CD4-positive, alpha-beta T cell treated with Interleukin-15 for 4 hours (primary cell): ENCODE results near the gene TTC3.

Experiments
- DNase-seq: peaks from one replicate; pipeline ENCODE4 v3.0.0-alpha.2; 2020; ENCODE audit warnings: low spot score

The TTC3 gene

DNA sequence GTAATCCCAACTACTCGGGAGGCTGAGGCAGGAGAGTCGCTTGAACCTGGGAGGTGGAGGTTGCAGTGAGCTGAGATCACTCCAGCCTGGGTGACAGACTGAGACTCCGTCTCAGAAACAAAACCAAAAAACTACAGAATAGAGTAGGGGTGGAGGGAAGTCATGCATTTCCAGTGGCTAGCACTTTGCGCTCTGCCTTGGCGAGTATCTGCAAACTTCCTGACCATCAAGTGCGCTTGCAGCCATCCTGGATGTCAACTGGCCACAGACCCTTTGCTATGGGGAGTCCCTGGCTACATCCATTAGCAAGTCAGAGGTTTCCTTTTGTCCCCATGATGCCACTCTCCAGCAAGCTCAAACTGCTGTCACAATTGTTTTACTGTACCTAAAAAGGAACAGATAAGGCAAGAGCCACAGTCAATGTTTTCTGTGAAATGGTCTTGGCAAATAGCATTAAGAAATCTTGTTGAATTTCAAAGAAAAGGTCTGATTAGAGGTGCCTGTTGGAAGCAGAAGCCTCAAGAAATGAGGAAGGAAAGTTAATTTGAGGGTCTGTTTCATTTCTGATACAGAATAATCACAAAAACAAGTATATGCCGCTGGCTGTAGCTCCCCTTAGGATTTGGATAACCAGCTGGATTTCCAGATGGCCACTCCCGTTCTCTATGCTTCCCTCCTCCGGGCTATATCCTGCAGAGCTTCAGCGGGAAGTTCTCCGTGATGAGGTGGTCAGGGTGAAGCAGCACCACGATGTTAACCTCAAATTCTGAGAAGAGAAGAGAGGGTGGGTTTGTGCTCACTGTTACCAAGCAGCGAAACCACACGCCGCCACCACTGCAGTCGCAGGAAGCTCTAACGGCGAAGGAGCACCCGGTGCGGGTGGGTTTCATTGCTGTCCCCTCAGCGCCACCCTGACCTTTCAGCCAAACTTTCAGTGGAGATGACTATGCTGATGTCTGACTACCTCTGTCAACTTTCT lies 152.1 kb downstream of the TTC3 start:
- peak; percentile 71 for DNase-seq

DNA sequence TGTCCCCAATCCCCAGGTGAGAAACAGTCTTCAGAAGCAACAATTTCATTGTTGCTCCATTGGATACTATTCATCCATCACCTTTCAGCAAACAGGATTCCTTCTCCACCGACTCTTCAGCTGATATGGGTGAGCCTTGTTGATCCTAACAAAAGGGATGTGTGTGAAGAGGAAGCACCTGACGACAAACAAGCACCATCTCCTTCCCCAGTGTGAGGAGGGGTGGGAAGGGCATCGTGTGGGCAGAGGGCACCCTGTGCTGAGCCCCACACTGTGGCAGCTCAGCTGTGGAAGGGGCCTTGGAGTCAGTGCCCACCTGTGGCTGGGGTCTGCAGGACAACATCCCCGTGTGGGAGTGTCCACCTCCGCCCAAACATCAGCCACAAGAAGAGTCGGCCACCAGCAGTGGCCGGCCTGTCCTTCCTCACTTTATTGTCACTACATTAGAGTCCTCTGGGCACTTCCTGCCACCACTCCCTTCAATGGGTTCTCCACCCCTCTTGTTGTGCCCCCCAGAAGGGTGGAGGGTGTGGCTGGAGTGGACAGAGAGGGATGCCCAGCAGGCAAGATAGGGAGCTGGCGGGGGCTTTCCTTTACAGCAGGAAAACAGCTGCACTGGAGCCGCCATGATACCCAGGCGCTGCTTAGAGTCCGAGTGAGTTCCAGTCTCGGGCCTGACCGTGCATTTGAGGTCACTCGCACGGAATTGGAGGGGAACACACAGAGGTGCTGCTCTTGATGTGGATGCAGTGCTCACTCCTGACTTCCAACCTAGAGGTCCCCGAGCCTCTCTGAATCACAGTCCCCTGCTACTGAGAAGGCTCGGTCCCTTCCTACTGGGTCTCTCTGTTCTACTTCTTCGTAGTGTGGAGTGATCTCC lies 153.2 kb downstream of the TTC3 start:
- DNase-seq, result no peak

DNA sequence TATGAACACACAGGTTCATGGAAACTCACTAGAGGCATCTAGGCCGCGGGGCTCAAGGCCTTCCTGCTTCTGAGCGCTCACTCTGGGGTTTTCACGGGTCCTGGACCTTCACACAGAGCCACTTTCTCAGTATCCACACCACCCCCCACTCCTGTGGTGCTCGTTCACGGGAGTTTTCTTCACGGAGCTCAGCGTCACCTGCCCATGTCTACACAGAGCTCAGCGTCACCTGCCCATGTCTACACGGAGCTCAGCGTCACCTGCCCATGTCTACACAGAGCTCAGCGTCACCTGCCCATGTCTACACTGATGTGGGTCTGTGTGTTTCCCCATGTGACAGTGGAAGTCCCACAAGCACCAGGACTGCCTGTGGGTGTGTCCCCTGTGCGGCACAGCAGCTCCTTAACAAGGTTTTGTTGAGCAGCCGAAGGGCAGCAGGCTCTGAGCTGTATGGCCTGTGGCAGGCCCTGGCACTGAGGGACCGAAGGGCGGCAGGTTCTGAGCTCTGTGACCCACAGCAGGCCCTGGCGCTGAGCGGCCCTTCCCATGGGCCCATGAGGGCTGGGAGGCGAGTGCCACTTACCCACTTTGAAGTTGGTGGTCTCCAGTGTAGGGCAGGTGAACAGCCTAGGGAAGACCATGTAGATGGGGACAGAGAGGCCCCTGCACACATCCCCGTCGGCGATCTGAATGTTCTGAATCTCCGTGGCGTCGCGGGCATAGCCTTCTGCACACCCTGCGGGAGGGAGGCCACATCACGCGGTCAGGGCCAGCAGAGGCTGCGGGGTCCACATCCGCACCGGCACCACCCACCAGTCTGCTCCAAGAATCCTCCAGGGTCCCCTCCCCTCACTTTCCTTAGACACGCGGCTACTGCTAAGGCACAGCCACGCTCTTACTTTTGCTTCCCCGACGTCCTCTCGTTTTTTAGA lies 154.3 kb downstream of the TTC3 start:
- no peak for DNase-seq

DNA sequence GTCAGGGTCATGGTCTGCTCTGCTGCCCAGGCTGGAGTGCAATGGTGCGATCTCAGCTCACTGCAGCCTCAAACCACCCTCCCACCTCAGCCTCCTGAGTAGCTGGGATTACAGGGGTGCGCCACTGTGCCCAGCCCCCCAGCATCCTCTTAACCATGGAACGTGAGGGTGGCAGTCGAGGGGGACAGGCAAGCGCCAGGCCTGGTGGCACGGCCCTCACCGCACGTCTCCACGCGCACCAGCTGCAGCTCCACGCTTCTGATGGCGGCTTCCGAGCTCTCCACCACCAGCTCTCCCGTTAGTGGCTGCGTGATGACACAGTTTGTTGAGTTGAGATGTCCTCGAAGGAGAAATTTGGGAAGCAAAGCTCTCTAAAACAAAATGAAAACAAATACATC lies 154.9 kb downstream of the TTC3 start:
- DNase-seq, result no peak

DNA sequence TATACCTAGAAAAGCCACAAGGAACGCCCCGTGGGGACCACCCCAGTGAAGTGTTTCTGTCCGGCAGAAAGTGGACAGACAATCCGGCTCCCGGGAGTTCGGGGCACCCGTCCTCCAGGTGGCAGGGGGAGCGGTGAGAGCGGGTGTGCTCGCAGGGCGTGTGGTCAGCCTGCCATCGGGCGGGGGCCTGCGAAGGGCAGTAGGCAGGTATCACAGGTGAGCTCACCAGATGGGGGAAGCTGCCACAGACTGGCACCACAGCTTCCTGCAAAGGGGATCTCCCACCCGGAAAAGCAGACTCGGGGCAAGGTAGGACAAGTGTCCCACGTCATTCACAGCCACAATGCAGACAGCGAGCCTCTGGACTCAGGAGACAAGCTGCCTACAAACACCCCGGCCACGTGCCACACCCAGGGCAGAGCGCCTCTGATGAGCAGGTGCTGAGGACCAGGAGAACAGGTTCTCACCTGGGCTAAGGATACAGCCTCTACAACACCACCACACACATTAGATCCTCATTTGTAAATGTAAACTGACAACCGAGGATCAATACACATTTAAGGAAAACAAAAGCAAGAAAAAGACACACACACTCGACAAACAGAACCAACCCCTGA lies 157.7 kb downstream of the TTC3 start:
- DNase-seq, result no peak

DNA sequence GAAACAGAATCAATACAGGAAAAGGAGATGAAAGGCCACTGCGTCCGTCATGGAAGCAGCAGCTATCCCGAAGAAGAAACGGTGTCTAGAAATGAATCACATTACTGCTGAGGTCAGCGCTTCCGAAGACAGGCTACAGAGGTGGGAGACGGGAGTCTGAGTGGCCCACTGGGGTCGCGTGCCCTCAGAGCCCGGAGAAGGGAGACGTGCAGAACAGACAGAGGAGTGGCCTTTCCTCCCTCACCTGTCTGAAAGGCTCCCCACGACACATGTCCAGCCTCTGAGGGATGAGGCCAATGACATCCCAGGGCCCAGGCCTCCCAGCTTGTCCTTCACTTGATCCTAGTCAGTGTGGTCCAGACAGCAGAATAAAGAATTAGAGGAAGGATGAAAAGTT lies 158.2 kb downstream of the TTC3 start:
- no peak for DNase-seq

DNA sequence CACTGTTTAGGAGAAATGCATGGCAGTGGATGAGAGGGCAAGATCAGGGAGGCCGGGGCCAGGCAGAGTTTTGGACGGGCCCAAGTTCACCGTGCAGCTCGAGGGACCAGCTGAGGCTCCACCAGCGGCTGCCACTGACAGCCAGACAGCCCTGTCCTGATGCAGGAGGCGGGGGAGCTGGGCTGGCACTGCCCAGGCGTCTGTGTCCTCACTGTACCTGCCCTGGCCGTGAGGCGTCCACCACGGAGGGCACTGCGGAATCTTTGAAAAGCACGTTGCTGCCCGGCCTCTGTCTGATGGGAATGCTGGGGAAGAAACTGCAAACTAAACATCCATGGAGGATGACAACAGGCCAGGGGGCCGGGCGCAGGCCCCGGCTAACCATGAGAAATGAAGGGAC lies 158.6 kb downstream of the TTC3 start:
- DNase-seq, result no peak

DNA sequence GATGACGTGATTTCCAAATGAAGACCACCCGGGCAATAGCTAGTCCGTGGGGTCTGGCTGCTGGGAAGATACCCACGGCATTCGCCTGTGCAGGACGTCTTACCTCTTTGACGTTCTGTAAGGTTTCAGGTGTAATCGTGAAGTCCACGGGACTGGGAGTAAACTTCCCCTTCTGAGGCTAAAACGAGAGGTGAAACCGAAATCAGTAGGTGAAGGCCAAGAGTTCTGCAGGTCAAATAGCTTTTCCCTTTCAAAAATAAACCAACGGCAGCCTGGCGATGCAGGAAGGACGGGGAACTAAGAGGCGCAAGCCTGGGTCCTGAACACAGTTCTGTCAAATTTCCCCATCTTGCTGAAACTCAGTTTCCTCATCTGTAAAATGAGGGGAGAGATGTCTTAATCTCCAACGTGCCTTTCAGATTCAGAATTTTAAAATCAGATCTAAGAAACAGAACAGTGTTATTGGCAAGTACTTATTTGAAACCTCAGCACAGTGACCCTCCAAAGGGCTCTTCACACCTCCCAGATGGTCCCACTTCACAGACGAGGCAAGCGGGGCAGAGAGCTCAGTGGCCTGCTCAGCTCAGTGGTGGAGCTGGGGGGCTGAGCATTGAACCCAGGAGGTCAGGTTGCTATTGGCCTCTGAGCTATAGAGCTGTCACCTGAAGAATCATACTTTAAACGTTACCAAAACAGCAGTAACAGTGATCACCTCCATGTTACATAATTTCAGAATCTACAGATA lies 159.4 kb downstream of the TTC3 start:
- DNase-seq, result no peak

DNA sequence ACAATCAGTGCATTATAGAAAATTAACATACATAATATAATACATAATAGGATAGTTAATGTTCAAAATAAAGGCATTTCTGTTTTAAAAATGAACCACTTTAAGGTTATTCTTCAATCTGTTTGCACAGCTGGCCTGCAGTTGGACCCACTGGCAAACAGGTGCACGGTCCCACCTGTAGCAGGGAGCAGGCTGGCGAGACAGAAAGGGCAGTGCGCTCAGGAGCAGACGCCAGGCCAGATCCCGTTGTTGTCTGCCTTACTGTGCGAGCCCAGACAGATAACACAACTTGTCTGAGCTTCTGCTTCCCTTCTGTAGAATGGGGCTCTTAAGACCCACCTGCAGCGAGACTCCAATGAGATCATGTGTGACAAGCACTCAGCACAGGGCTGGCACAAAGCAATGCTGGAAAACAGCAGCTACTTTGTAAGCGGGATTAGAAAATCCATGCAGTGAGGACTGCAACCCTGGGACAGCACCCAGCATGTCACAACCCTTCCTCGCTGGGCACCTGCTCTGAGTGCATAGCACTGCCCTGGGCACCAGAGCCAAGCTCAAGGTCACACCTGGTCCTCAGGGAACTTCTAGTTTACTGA lies 160.6 kb downstream of the TTC3 start:
- no peak for DNase-seq

DNA sequence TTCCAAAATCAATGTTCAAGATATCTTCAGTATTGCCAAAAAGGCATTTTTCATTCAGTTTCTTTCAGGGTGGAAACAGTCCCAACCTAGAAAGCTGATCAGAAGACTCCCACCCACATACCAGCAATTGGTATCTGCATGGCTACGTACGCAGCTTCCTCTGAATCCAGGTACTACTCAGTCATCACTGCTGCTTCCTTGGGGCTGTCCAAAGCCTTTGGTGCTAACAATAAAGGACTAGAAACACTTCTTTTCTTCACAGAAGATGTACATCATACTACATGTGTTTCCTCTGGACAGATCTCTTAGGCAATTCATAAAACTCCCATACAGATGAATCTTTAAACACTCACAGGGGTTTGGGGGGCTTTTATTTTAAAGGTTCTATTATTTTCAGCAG lies 164.3 kb downstream of the TTC3 start:
- DNase-seq, result no peak

DNA sequence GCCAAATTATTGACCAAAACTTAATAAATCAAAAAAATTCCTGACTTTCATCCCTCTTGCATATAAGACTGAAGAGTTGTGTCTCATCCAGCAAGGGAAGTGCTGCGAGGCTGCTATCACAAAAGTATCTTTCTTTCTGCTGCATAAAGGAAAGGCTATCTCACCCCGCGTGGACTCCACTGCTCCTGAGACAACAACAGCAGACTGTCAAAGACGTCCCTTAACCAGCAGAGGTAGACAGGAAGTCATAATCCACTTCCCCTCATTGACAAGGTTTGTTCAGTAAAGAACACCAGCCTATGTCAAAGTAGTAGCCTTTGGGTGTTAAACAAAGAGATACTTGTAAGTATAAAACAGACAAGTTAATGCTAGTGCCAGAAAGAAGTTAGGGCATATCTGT lies 164.7 kb downstream of the TTC3 start:
- no peak for DNase-seq

DNA sequence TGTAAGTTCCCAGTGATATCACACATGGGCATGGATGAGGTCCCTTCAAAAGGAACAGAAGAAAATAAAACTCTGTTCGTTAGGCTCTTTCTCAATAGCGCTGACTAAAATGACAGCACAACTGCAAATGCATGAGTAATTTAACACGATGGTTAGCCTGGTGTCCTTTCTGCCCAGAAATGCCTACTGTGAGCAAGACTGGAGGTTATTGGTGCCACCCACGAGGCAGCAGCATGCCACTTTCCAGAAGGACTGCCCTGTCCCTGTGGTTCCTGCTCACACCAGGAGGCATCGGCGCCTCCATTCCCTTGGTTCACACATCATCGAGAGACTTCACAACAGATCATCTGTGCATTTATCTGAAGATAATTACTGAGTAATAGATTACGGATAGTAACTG lies 167.9 kb downstream of the TTC3 start:
- DNase-seq, result no peak

DNA sequence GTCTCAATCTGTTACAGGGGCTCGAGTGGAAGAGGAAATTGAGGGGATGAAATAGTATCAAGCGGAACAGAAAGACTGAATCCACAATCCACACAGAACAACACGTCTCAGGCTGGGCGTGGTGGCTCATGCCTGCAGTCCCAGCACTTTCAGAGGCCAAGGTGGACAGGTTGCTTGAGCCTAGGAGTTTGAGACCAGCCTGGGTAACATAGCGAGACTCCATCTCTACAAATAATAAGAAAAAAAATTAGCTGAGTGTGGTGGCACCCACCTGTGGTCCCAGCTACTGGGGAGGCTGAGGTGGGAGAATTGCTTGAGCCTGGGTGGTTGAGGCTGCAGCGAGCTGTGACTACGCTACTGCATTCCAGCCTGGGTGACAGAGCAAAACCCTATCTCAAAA lies 168.4 kb downstream of the TTC3 start:
- DNase-seq, result no peak

DNA sequence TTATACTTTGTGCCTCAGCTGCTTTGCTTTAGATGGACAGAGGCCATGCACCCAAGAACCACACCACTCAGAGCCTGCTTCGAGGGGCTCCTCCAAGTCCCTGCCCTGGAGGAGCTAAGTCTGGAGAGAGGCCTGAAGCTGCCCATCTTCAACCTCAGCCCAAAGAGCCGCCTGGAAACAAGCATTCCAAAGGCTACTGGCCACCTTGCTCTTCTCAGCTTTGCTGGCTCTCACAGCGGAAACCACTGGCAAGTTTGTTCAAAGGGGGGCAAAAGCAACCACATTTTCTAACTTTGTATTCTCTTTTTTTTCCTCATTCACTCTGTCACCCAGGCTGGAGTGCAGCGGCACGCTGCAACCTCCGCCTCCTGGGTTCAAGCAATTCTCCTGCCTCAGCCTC lies 170.9 kb downstream of the TTC3 start:
- DNase-seq, result no peak

DNA sequence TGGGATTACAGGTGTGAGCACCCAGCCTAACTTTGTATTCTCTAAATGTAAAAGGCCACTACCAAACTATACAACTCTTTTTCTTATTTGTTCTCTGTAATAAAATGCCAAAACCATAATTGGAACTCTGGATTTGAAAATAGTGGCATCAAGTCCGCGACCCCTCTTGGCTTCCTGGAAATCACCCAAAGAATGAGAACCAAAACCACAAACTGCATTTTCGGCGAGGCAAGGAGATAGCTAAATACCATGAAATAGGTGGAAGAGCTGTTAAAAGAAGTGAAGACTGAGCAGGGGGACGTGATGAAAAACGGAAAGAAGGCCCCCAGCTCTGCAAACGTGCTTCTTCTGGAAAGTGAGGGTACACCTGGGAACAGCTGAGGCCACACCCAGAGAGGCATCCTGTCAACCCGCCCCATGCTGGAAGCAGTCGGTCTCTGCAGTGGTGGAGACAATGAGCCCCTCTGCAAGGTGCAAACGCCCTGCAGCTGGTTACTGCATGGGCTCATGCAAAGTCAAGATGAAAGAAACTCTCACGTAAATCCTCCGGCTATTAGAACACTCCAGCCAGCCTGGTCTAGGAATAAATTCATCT lies 171.5 kb downstream of the TTC3 start:
- DNase-seq, result no peak

DNA sequence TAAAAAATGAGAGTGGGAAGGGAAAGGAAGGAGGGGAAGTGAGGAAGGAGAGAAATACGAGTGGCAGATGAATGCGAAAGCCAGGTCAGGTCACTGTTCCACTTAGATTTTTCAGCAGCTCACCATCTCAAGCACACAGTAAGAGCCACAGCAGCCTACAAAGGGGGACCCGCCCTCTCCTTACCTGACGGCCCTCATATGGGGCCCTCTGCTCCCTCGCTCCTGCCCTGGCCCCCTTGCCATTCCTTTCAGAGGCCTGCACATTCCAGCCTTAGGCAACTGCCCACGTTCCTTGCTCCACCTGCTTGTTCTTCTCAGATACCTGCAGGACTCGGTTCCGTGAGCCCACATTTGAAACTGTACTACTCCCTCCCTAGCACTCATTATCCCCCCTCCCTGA lies 172.1 kb downstream of the TTC3 start:
- no peak for DNase-seq

DNA sequence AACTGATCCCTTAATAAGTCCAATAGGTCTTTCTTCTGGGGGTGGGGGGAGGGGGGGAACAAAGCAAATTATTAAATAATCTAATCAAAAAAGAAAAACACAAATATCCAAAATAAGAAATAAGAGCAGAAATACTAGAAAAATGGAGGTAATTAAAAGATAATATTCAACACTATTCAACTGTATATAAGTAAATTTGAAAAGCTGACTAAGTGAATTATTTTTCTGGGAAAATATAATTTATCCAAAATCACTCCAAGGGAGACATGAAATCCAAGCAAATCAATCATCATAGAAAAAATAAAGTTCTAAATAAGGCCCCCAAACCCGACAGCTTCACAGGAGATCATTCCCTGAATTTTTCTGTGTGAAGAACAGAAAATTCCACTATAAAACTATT lies 175.2 kb downstream of the TTC3 start:
- no peak for DNase-seq

DNA sequence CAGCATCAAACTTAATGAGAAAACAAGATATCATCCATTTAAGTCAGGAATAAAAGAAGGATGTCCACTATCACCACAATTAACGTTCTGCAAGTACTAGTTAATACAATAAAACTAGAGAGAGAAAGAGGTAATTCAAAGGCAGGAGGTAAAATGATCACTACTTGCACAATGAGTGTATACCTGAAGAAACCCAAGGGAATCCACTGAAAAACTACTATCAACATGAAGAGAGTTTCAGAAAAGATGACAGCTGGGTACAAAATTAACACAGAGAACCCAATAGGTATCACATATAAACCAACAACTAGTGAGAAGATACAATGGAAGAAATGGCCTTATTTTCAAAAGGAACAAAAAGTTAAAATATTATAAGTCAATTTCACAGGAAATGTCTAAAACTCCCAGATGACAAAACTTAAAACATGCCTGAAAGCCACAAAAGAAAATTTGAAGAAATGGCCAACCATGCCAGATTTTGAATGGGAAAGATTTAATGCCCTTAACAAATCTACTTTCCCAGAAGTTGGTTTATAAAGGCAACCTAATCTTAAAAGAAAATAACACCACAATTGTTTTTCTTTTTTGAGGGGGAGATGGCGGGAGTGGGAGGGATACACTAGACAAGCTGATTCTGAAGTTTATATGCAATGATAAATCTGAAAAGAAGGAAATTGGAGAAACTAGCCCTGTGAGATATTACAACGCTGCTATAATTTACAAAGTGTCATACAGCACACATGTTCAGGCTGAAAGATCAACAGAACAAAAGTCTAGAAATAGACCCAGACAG lies 176.3 kb downstream of the TTC3 start:
- DNase-seq, result no peak

DNA sequence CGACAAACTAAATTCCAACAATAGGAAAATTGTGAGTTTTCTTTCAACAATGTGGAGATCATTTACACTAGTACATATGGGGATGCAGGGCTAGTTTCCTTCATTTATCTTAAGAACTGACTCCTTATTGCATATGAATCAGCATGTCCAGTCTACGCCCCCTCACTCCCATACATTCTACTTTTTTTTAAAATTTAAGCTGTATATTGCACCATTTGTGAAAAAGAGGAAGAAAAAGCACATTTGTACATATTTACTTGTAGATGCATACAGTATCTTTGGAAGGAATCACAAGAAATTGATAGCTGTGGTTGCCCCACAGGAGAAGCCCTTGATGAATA lies 178.2 kb downstream of the TTC3 start:
- no peak for DNase-seq
